ENCODE results near the gene PIK3IP1.

- TF ChIP-seq POLR2A (IDR thresholded peaks at IDR 0.05) (no peak), CTCF (IDR thresholded peaks at IDR 0.05) (no peak), EP300 (IDR thresholded peaks at IDR 0.05) (no peak), POLR2AphosphoS5 (IDR thresholded peaks at IDR 0.05) (no peak)
Measured at GRCh38 chr22:31275576-31275975, 16.7 kb downstream of the PIK3IP1 start.
